HepG2 (cell line): Measurements from ENCODE around the gene SLC35A1. TPM values are rescaled to one million over a fixed set of nuclear protein-coding genes. Genes with fewer than 3 reads are reported as not detected.

Experiments used
- ATAC-seq: fragments of 200-7000 bp; cut with Tn5 transposase; 3 replicates; pipeline ENCODE4 v1.9.1; 2020; ENCODE audit warnings: mild to moderate bottlenecking, moderate library complexity
- BruUV-seq: library from RNA; stranded (reverse); fragments of 400-500 nt; replicated peaks from 2 replicates; lab custom pipeline; 2021; lab: Mats Ljungman, UMichigan
- CTCF ChIA-PET: fragments of 300-600 bp; formaldehyde crosslinking; extraction: SDS; loops from one replicate; lab custom pipeline; 2021; ENCODE audit warnings: low total read pairs, inconsistent platforms, low intra/inter-chr PET ratio; lab: Yijun Ruan, JAX
- POLR2A ChIA-PET: fragments of 350-600 bp; sonication (Branson Sonifier 250); formaldehyde crosslinking; loops from one replicate; lab custom pipeline; 2020; ENCODE audit warnings: antibody characterized with exemption, inconsistent platforms; lab: Yijun Ruan, JAX
- DNase-seq: peaks from one replicate; pipeline ENCODE4 v3.0.0-alpha.2; 2015; ENCODE audit warnings: low spot score
- FAIRE-seq: peaks from 3 replicates; lab custom pipeline; 2011; peaks lifted over from hg19 to GRCh38; lab: Jason Lieb, UNC
- H2AFZ ChIP-seq: one replicate; pipeline ENCODE4 v1.6.1; 2011; ENCODE audit warnings: low read length, inconsistent platforms
- H3K27ac ChIP-seq: fragments of 300-600 bp; 3 replicates; pipeline ENCODE4 v1.8.0; 2011; ENCODE audit warnings: mixed run types, mild to moderate bottlenecking, mixed read lengths, low read length, inconsistent platforms; ENCODE audit not compliant: insufficient read depth; ENCODE audit errors: extremely low read length
- H3K27me3 ChIP-seq, 2 experiments: fragments of 200-600 bp in 1 of 2; 2 replicates in 1 of 2; 3 replicates in 1 of 2; pipeline versions ENCODE4 v1.6.0 to v1.8.0; 2011; ENCODE audit warnings: low read length in 2 of 2, mild to moderate bottlenecking in 2 of 2, moderate library complexity in 2 of 2, inconsistent platforms in 1 of 2; ENCODE audit not compliant: insufficient read depth in 2 of 2, control insufficient read depth in 1 of 2
- H3K36me3 ChIP-seq, 2 experiments: fragments of 200-600 bp in 1 of 2; replicated peaks in 1 of 2; 2 replicates in 1 of 2; 3 replicates in 1 of 2; pipeline versions ENCODE4 v1.5.1 to v1.8.0; 2011; ENCODE audit warnings: low read length in 2 of 2, inconsistent platforms in 1 of 2; ENCODE audit not compliant: insufficient read depth in 2 of 2, control insufficient read depth in 1 of 2
- H3K4me1 ChIP-seq: 2 replicates; pipeline ENCODE4 v1.5.1; 2012; ENCODE audit warnings: low read length, inconsistent platforms; ENCODE audit not compliant: insufficient read depth
- H3K4me2 ChIP-seq: 2 replicates; pipeline ENCODE4 v1.6.0; 2011; ENCODE audit warnings: low read depth, low read length, inconsistent platforms
- H3K4me3 ChIP-seq, 3 experiments: fragments of 200-600 bp in 1 of 3; sonication (generic), shearing (Covaris generic) in 1 of 3; replicated peaks in 1 of 3; 2 replicates each; pipeline ENCODE4 v1.5.1; 2011 to 2016; ENCODE audit warnings: low read length in 3 of 3, inconsistent platforms in 2 of 3, low read depth in 2 of 3, mild to moderate bottlenecking in 2 of 3, control low read depth in 1 of 3, mixed read lengths in 1 of 3; ENCODE audit not compliant: insufficient read depth in 1 of 3
- H3K79me2 ChIP-seq: one replicate; pipeline ENCODE4 v1.6.1; 2011; ENCODE audit warnings: low read length, inconsistent platforms; ENCODE audit not compliant: insufficient read depth
- H3K9ac ChIP-seq: 2 replicates; pipeline ENCODE4 v1.6.0; 2011; ENCODE audit warnings: mild to moderate bottlenecking, low read depth, low read length, inconsistent platforms; ENCODE audit not compliant: insufficient read depth
- H3K9me3 ChIP-seq: 2 replicates; pipeline ENCODE4 v1.5.1; 2012; ENCODE audit warnings: mild to moderate bottlenecking, low read length
- H4K20me1 ChIP-seq: 2 replicates; pipeline ENCODE4 v1.6.0; 2011; ENCODE audit warnings: inconsistent platforms, mild to moderate bottlenecking, low read length, moderate library complexity; ENCODE audit not compliant: insufficient read depth
- DBP ChIP-seq: sonication (generic); formaldehyde crosslinking; IDR thresholded peaks from 2 replicates; pipeline ENCODE4 v1.4.0; 2020; ENCODE audit warnings: missing genetic modification reagents; ENCODE audit errors: not compliant biosample characterization
- ELF4 ChIP-seq: sonication (generic); formaldehyde crosslinking; IDR thresholded peaks from 2 replicates; pipeline ENCODE4 v1.5.0; 2020; ENCODE audit warnings: missing genetic modification reagents, mild to moderate bottlenecking, moderate library complexity, borderline replicate concordance
- IRF9 ChIP-seq: sonication (generic); formaldehyde crosslinking; IDR thresholded peaks from 2 replicates; pipeline ENCODE4 v1.8.0; 2022; ENCODE audit warnings: missing genetic modification reagents, mild to moderate bottlenecking, borderline replicate concordance
- KLF15 ChIP-seq: sonication (generic); formaldehyde crosslinking; IDR thresholded peaks from 2 replicates; pipeline ENCODE4 v1.8.1; 2023; ENCODE audit warnings: borderline replicate concordance, mild to moderate bottlenecking, inconsistent platforms, missing genetic modification reagents, mixed read lengths
- PAWR ChIP-seq: sonication (generic); formaldehyde crosslinking; IDR thresholded peaks from 2 replicates; pipeline ENCODE4 v1.4.0; 2020; ENCODE audit warnings: missing genetic modification reagents, mild to moderate bottlenecking, borderline replicate concordance
- ZBTB43 ChIP-seq: sonication (generic); formaldehyde crosslinking; conservative IDR thresholded peaks from 2 replicates; pipeline ENCODE4 v1.4.0; 2020; ENCODE audit warnings: missing genetic modification reagents
- ZNF460 ChIP-seq: sonication (generic); formaldehyde crosslinking; IDR thresholded peaks from 2 replicates; pipeline ENCODE4 v1.5.1; 2020; ENCODE audit warnings: missing genetic modification reagents, mild to moderate bottlenecking, borderline replicate concordance
- ZNF574 ChIP-seq: sonication (generic); formaldehyde crosslinking; IDR thresholded peaks from 2 replicates; pipeline ENCODE4 v1.4.0; 2020; ENCODE audit warnings: missing genetic modification reagents
- ZNF737 ChIP-seq: sonication (generic); formaldehyde crosslinking; IDR thresholded peaks from 2 replicates; pipeline ENCODE4 v1.5.0; 2020; ENCODE audit warnings: missing genetic modification reagents, mild to moderate bottlenecking, borderline replicate concordance
- ZNF775 ChIP-seq: sonication (generic); formaldehyde crosslinking; IDR thresholded peaks from 2 replicates; pipeline ENCODE4 v1.4.0; 2020; ENCODE audit warnings: missing genetic modification reagents, mild to moderate bottlenecking, moderate library complexity, borderline replicate concordance
- ZNF782 ChIP-seq: sonication (generic); formaldehyde crosslinking; IDR thresholded peaks from 2 replicates; pipeline ENCODE4 v1.4.0; 2020; ENCODE audit warnings: missing genetic modification reagents, mild to moderate bottlenecking, borderline replicate concordance
- ZNF792 ChIP-seq: IDR thresholded peaks from 2 replicates; pipeline ENCODE4 v1.6.1; 2016
- WGBS: methylation state at CpG from one replicate; pipeline ENCODE4 v1.1.6; 2017; ENCODE audit warnings: low lambda C conversion rate; 5-methylcytosine and 5-hydroxymethylcytosine counted together
- in situ Hi-C: cut with HindIII; loops from 2 replicates; pipeline ENCODE4 v1.10.0; 2017; ENCODE audit warnings: low pct_unique_long_range_greater_than_20kb; ENCODE audit not compliant: extremely low pct_ligation_motif_present
- intact Hi-C: fragments of 100-400 bp; cut with micrococcal nuclease; formaldehyde crosslinking; loops from one replicate; pipeline ENCODE4 v1.10.0; 2022; ENCODE audit not compliant: unreplicated experiment
- polyA plus RNA-seq, 8 experiments: library from polyadenylated mRNA; depleted of rRNA in 3 of 8; stranded (reverse) in 7 of 8; unstranded in 1 of 8; fragments of >200 nt; fragmentation: Illumina TruSeq in 4 of 8; extraction: Trizol in 4 of 8; gene quantifications; 2 replicates each; pipeline versions ENCODE4 v1.2.1 to v1.2.3, GENCODE V29; 2011 to 2016; ENCODE audit warnings: low read depth in 4 of 8, missing spikeins in 1 of 8, mixed read lengths in 1 of 8; ENCODE audit not compliant: insufficient read depth in 1 of 8
- total RNA-seq, 5 experiments: library from RNA; depleted of rRNA; stranded (reverse); fragments of >200 nt; fragmentation: Illumina TruSeq; extraction: Trizol; gene quantifications; 2 replicates each; pipeline ENCODE4 v1.2.3, GENCODE V29; 2016; ENCODE audit warnings: low read depth in 1 of 5

SLC35A1 gene
- total and polyA plus RNA-seq, 2 of the 13 experiments (the other 11 are each of a cell fraction or from before 2014, with no cell fraction given): 24.8 to 25.1 TPM

GRCh38 chr6:87436435-87436834 is 36.3 kb upstream of the SLC35A1 start:
- peak; percentile 76 for FAIRE-seq
- 7% methylated on average over 3 of the region's 4 CpGs for WGBS
- intact Hi-C loops (no loop called here), in situ Hi-C loops (no loop called here)
- peak; percentile 55 for DNase-seq
- peak; percentile 89 for ATAC-seq
- CTCF ChIA-PET: no interaction called here
- no peak overlapping the region for H3K4me3 ChIP-seq
- no peaks in the 10 kb centered on the region for H3K4me1 ChIP-seq
- no peaks in the 10 kb centered on the region for H4K20me1 ChIP-seq
- no peaks in the 10 kb centered on the region for H3K9me3 ChIP-seq
- no peak overlapping the region for H3K9ac ChIP-seq
- no peak overlapping the region for H3K4me2 ChIP-seq
- no peaks in the 10 kb centered on the region for H3K36me3 ChIP-seq
- POLR2A ChIA-PET: no interaction called here
- no TSS peak for BruUV-seq
- no peaks in the 10 kb centered on the region for H3K79me2 ChIP-seq
- H2AFZ ChIP-seq: no peak overlapping the region
- no peak overlapping the region for H3K27ac ChIP-seq
- peaks cover 0 to 2% of the 10 kb centered on the region in 2 experiments; a peak in 1 of 5 replicates for H3K27me3 ChIP-seq
- no peak for TF ChIP-seq IRF9 (CRISPR knock-in tag)
- TF ChIP-seq DBP (CRISPR knock-in tag): peak; percentile 81
- no peak for TF ChIP-seq ZNF737 (CRISPR knock-in tag)
- TF ChIP-seq ZNF460 (CRISPR knock-in tag): no peak
- no peak for TF ChIP-seq PAWR (CRISPR knock-in tag)
- TF ChIP-seq ZNF782 (CRISPR knock-in tag): 0 out of 2 replicates have a peak, but pooled peaks have one; percentile 72
- peak; percentile 86; the same call in 1 of the 2 replicates for TF ChIP-seq ZBTB43 (CRISPR knock-in tag)
- TF ChIP-seq ZNF775 (CRISPR knock-in tag): no peak
- peak; percentile 67 for TF ChIP-seq ZNF574 (CRISPR knock-in tag)
- TF ChIP-seq ZNF792 (CRISPR knock-in tag): peak; percentile 93; the same call in 1 of the 2 replicates
- no peak for TF ChIP-seq KLF15 (CRISPR knock-in tag)
- TF ChIP-seq ELF4 (CRISPR knock-in tag): no peak
